NCI-H526 treated with DMSO at 0.1 percent for 48 hours (cell line): Measurements from ENCODE around the gene PRR3.
"Not testable (repeated sequence)": the region's sequence is repeated elsewhere in the genome, so short reads cannot be mapped to it uniquely, and the experiment has no call there.

ENCODE experiments used
- DNase-seq: peaks from one replicate; lab custom pipeline; 2025; lab: John Stamatoyannopoulos, UW

PRR3 gene

DNA sequence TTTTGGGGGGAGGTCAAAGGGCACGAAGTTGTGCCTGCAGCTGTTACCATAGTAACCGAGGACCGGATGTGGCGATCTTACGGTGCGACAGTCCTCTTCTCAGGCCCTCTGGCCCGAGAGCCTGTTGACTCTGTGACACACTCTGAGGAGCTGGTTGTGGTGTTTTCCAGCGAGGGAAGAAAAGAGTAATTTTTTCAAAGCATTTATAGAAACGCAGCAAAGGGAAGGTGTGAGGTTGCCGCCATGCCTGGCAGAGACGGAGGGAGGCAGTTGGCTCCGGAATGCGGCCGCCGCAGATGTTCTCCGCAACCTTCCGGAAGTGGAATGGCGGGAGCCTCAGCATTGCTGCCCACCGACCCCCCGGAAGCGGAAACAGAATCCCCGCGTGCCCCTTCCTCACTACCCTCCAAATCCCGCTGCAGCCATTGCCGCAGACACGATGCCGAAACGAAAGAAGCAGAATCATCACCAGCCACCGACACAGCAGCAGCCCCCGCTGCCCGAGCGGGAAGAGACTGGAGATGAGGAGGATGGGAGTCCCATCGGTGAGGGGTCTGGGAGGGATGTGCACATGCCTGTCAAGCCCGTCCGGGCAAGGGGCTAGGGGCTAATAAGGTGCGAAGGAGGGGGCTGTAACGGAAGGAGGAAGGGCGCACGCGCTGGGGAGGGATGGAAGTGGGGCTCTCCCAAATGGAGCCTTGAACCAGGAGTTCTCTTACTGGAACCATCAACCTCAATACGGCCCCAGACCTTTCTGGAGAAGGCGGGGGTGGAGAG is at the start of gene PRR3:
PRR3 (plus strand) TSS at position 390 of the 777 bp plus-strand sequence; CDS start at position 440, 50 bp downstream.
- peak; percentile 91 for DNase-seq

DNA sequence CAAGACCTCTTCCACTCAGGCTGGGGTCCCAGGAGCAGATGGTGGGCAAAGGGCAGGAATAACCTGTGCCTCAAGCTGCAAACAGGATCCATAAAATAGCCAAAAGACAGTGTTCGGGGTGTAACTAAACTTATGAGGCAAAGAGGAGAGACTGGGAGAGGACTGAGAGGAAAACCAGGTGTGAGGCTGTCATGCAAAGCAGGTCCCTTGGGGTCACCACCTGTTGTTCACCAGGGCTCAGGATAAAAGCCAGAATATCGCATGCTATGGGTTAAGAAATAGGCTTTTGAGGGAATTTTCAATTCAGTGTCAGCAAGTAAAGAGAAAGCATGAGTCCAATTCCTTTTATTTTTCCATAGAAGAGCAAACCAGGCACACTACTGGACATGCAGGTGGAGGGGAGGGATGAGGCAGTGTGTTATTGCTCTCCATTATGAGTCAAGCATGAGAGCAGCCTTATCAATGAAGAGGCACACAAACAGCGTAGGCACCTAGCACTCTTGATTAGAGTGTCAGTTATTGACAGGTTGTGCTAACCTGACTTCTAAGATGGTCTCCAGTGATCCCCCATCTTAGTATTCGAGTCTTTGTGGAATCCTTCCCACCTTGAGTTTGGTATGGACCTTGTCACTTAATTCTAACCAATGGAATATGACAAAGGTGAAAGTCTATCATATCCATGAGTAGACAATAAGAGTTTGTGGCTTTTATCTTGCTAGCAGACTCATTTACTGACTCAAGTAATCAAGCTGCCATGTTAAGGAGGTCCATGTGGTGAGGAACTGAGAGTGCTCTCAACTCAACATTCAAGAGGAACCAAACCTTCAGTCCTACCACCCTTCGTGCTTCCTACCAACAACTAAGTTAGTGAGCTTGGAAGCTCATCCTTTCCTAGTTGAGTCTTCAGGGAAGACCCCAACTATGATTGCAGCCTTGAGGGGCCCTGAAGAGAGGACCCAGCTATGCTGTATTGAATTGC is 49.0 kb upstream of the PRR3 start:
- peak; percentile 14 for DNase-seq

- no peak for DNase-seq
These were observed 48.0 kb upstream of the PRR3 start for GRCh38 chr6:30508890-30509736.

GRCh38 chr6:30510419-30511168 is 46.5 kb upstream of the PRR3 start:
- DNase-seq: no peak

DNA sequence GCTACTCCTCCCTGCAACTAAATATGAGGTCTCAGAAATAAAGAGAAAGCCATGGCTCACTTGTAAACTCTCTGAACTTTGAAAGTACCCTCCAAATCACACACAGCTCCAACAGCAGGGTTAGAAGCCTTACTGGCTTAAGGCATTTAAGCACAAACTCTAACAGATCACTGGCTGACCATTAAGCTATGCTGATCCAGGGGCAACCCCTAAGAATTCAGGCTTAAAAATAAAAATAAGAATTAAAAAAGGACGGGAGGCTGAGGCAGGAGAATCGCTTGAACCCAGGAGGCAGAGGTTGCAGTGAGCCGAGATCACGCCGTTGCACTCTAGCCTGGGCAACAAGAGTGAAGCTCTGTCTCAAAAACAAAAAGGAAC is 45.9 kb upstream of the PRR3 start:
- DNase-seq: no peak

- no peak for DNase-seq
These were observed 43.6 kb upstream of the PRR3 start for GRCh38 chr6:30513451-30513850.

- DNase-seq: no peak
These were observed 42.0 kb upstream of the PRR3 start for GRCh38 chr6:30515106-30515505.

GRCh38 chr6:30515944-30516753 is 40.9 kb upstream of the PRR3 start:
- peak; percentile 54 for DNase-seq

DNA sequence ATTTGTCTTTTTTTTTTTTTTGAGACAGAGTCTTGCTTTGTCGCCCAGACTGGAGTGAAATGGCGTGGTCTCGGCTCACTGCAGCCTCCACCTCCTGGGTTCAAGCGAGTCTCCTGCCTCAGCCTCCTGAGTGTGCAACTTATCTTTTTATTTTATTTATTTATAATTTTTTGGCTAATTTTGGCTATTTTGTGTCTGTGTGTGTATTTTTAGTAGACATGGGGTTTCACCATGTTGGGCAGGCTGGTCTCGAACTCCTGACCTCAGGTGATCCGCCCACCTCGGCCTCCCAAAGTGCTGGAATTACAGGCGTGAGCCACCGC is 40.4 kb upstream of the PRR3 start:
- DNase-seq: not testable (repeated sequence)

- not testable (repeated sequence) for DNase-seq
These were observed 39.2 kb upstream of the PRR3 start for GRCh38 chr6:30517767-30518504.

DNA sequence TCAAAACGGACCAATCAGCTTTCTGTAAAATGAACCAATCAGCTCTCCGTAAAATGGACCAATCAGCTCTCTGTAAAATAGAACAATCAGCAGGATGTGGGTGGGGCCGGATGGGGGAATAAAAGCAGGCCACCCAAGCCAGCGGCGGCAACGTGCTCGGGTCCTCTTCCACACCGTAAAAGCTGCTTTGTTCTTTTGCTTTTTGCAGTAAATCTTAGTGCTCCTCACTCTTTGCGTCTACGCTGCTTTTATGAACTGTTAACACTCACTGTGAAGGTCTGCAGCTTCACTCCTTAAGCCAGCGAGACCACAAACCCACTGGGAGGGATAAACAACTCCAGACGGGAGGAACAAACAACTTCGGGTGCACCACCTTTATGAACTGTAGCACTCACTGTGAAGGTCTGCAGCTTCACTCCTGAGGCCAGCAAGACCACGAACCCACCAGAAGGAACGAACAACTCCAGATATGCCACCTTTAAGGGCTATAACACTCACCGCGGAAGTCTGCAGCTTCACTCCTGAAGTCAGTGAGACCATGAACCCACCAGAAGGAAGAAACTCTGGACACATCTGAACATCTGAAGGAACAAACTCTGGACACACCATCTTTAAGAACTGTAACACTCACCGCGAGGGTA is 38.5 kb upstream of the PRR3 start:
- DNase-seq: not testable (repeated sequence)

GRCh38 chr6:30520522-30520921 is 36.6 kb upstream of the PRR3 start:
- no peak for DNase-seq

GRCh38 chr6:30521082-30521481 is 36.0 kb upstream of the PRR3 start:
- not testable (repeated sequence) for DNase-seq

- not testable (repeated sequence) for DNase-seq
These were observed 35.1 kb upstream of the PRR3 start for GRCh38 chr6:30521952-30522351.

- not testable (repeated sequence) for DNase-seq
These were observed 30.7 kb upstream of the PRR3 start for GRCh38 chr6:30526444-30526843.

DNA sequence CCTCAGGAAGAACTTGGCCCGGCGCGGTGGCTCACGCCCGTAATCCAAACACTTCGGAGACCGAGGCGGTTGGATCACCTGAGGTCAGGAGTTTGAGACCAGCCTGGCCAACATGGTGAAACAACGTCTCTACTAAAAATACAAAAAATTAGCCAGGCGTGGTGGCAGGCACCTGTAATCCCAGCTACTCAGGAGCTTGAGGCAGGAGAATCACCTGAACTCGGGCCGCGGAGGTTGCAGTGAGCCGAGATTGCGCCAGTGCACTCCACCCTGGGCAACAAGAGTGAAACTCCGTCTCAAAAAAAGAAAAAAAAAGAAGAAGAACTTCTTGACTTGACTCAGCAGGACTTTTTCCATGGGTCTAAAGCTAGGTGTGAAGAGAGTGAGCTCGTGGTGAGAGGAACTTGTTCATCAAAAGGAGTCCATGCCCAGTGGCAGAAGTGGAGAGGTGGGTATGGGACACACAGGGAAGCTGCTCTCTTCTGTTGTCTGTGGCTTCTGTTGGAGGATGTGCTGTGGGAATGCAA is 27.7 kb upstream of the PRR3 start:
- not testable (repeated sequence) for DNase-seq

DNA sequence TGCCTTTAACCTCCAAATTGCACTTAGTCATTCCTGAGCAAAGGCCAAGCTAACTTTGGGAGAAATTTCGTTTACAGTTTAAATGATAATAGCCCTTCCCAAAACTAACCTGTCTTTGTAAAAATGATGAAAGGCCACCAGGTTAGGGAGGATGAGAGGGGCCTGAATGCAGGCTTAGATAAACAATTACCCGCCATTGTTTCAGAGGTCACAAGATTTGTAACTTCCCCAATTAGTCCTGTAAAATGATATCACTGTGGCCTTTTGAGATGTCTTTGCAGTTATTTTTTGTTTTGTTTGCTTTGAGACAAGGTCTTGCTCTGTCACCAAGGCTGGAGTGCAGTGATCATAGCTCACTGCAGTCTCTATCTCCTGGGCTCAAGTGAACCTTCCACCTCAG is 27.1 kb upstream of the PRR3 start:
- no peak for DNase-seq

DNA sequence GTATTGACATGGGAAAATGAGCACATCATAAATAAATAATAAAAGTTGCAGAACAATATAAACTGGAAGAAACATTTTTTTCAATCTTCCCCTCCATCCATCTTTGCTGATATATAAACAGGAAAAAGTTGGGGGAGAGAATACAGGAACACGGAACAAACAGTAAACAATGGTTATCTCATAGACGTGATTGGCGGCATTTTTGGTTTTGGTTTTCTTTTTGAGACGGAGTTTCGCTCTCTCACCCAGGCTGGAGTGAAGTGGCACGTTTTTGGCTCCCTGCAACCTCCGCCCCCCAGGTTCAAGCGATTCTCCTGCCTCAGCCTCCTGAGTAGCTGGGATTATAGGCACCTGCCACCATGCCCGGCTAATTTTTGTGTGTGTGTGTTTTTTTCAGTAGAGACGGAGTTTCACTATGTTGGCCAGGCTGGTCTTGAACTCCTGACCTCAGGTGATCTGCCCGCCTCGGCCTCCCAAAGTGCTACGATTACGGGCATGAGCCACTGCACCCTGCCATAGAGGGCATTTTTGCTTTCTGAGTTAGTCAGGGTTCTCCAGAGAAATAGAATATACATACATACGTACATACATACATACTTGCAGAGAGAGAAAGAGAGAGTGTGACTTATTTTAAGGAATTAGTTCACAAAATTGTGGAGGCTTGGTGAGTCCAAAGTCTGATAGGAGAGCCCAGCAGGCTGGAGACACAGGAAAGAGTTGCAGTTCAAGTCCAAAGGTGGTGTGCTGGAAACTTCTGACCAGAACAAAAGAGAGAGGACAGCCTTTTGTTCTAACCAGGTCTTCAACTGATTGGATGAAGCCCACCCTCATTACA is 23.4 kb upstream of the PRR3 start:
- no peak for DNase-seq
